HL-60 (cell line): Measurements from ENCODE around the gene CFAP90.

ENCODE experiments used
- DNase-seq, 2 experiments: peaks; one replicate each; pipeline ENCODE4 v3.0.0-alpha.2; 2010 to 2020; ENCODE audit warnings: low read depth in 1 of 2, low spot score in 1 of 2
- H3K27ac ChIP-seq: fragments of 250-450 bp; sonication (Bioruptor Pico); replicated peaks from 2 replicates; pipeline ENCODE4 v1.5.1; 2020; ENCODE audit warnings: mild to moderate bottlenecking, moderate library complexity
- H3K27me3 ChIP-seq: fragments of 250-450 bp; sonication (Bioruptor Pico); 2 replicates; pipeline ENCODE4 v1.5.1; 2021; ENCODE audit warnings: mild to moderate bottlenecking, moderate library complexity; ENCODE audit not compliant: insufficient read depth, poor library complexity, severe bottlenecking
- H3K4me3 ChIP-seq: replicated peaks from 2 replicates; pipeline ENCODE4 v1.5.1; 2011; ENCODE audit warnings: mild to moderate bottlenecking, control low read depth, low read length; ENCODE audit not compliant: insufficient read depth
- GABPA ChIP-seq: IDR thresholded peaks from 2 replicates; pipeline ENCODE4 v1.6.1; 2012; ENCODE audit warnings: low read depth
- POLR2AphosphoS5 ChIP-seq: IDR thresholded peaks from 2 replicates; pipeline ENCODE4 v1.6.1; 2012; ENCODE audit warnings: low read depth
- SPI1 ChIP-seq: IDR thresholded peaks from 2 replicates; pipeline ENCODE4 v1.6.1; 2012; ENCODE audit warnings: low read depth, mild to moderate bottlenecking, borderline replicate concordance
- TF ChIP-seq, protein P1 (sequence below): IDR thresholded peaks from one replicate; pipeline ENCODE4 v1.5.1; 2011; ENCODE audit warnings: low read length, control low read depth, inconsistent platforms; ENCODE audit not compliant: insufficient read depth
- TF ChIP-seq, protein P2 (sequence below): IDR thresholded peaks from 2 replicates; pipeline ENCODE4 v1.6.1; 2012; ENCODE audit warnings: low read depth; ENCODE audit not compliant: insufficient replicate concordance

Gene CFAP90

GRCh38 chr5:7873216-7873615 lies 22.3 kb upstream of the CFAP90 start:
- no peak for DNase-seq
- Histone ChIP-seq H3K4me3 (no peak overlapping the region), H3K27me3 (no peaks in the 10 kb centered on the region), H3K27ac (no peak overlapping the region)
- TF ChIP-seq, protein P1, sequence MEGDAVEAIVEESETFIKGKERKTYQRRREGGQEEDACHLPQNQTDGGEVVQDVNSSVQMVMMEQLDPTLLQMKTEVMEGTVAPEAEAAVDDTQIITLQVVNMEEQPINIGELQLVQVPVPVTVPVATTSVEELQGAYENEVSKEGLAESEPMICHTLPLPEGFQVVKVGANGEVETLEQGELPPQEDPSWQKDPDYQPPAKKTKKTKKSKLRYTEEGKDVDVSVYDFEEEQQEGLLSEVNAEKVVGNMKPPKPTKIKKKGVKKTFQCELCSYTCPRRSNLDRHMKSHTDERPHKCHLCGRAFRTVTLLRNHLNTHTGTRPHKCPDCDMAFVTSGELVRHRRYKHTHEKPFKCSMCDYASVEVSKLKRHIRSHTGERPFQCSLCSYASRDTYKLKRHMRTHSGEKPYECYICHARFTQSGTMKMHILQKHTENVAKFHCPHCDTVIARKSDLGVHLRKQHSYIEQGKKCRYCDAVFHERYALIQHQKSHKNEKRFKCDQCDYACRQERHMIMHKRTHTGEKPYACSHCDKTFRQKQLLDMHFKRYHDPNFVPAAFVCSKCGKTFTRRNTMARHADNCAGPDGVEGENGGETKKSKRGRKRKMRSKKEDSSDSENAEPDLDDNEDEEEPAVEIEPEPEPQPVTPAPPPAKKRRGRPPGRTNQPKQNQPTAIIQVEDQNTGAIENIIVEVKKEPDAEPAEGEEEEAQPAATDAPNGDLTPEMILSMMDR = no peak
- TF ChIP-seq GABPA (no peak), POLR2AphosphoS5 (no peak), SPI1 (no peak)
- TF ChIP-seq, protein P2, sequence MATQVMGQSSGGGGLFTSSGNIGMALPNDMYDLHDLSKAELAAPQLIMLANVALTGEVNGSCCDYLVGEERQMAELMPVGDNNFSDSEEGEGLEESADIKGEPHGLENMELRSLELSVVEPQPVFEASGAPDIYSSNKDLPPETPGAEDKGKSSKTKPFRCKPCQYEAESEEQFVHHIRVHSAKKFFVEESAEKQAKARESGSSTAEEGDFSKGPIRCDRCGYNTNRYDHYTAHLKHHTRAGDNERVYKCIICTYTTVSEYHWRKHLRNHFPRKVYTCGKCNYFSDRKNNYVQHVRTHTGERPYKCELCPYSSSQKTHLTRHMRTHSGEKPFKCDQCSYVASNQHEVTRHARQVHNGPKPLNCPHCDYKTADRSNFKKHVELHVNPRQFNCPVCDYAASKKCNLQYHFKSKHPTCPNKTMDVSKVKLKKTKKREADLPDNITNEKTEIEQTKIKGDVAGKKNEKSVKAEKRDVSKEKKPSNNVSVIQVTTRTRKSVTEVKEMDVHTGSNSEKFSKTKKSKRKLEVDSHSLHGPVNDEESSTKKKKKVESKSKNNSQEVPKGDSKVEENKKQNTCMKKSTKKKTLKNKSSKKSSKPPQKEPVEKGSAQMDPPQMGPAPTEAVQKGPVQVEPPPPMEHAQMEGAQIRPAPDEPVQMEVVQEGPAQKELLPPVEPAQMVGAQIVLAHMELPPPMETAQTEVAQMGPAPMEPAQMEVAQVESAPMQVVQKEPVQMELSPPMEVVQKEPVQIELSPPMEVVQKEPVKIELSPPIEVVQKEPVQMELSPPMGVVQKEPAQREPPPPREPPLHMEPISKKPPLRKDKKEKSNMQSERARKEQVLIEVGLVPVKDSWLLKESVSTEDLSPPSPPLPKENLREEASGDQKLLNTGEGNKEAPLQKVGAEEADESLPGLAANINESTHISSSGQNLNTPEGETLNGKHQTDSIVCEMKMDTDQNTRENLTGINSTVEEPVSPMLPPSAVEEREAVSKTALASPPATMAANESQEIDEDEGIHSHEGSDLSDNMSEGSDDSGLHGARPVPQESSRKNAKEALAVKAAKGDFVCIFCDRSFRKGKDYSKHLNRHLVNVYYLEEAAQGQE = no peak

DNA sequence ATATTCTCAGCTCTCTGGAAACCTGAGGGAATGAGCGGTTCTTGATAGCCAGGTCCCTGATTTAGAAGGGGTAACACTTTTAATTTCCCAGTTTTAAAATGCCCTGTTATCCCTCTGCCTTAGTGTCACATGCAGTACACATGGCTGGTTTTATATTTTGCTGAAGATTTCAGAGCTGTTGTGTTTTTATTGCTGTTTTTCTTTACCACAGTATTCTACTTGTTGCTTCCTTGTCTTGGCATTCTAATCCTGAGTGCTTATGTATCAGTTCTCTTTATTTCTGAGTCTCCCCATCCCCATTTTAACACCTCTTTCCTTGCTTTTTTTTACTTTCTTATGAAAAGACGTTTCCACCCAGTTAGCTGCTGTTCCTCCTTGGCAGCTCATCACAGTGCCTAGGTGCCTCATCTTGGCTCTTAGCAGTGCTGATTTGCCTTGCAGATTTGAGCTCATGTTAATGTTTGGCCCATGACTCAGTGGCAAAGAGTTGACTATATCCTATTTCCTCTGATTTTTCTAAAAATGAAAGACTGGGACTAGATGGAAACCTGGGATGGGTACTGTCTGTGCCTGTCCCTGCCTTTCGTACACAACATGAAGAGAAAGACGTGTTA lies 21.7 kb upstream of the CFAP90 start:
- no peak for DNase-seq
- H3K27me3 ChIP-seq = no peaks in the 10 kb centered on the region
- TF ChIP-seq, protein P1 = no peak
- TF ChIP-seq POLR2AphosphoS5 (no peak), SPI1 (no peak), GABPA (no peak)
- TF ChIP-seq, protein P2 = no peak
- no peak overlapping the region for H3K27ac ChIP-seq
- no peak overlapping the region for H3K4me3 ChIP-seq

- TF ChIP-seq GABPA (no peak), POLR2AphosphoS5 (no peak), SPI1 (no peak)
- TF ChIP-seq, protein P1 = no peak
- TF ChIP-seq, protein P2 = no peak
- Histone ChIP-seq H3K27ac (no peak overlapping the region), H3K27me3 (no peaks in the 10 kb centered on the region), H3K4me3 (no peak overlapping the region)
- DNase-seq = no peak
Measured at GRCh38 chr5:7871653-7872052, 20.7 kb upstream of the CFAP90 start.
